Small intestine (tissue), 7 donors: ENCODE data around the gene PPP1R3G. TPM values are rescaled to one million over a fixed set of nuclear protein-coding genes. Genes with fewer than 3 reads are reported as not detected.

Experiments
- DNase-seq, 2 donors: peaks; one replicate each; pipeline versions ENCODE4 v3.0.0 to v3.0.0-alpha.2; 2013
- FAIRE-seq: peaks from 2 replicates; lab custom pipeline; 2012; peaks lifted over from hg19 to GRCh38; lab: Jason Lieb, UNC
- H3K27ac ChIP-seq, 3 donors: one replicate each; pipeline ENCODE4 v1.5.1; 2013; ENCODE audit warnings: low read length in 2 of 3, mild to moderate bottlenecking in 2 of 3, control low read depth in 1 of 3, inconsistent platforms in 1 of 3, low read depth in 1 of 3, moderate library complexity in 1 of 3
- H3K27me3 ChIP-seq, 3 donors: one replicate each; pipeline ENCODE4 v1.6.1; 2013; ENCODE audit warnings: low read length in 3 of 3, inconsistent platforms in 1 of 3; ENCODE audit not compliant: control insufficient read depth in 3 of 3, insufficient read depth in 3 of 3
- H3K36me3 ChIP-seq, 3 donors: one replicate each; pipeline ENCODE4 v1.6.1; 2013; ENCODE audit warnings: low read length in 3 of 3, inconsistent platforms in 1 of 3, low read depth in 1 of 3, mild to moderate bottlenecking in 1 of 3, moderate library complexity in 1 of 3; ENCODE audit not compliant: control insufficient read depth in 3 of 3, insufficient read depth in 2 of 3
- H3K4me1 ChIP-seq, 3 donors: one replicate each; pipeline ENCODE4 v1.6.1; 2013; ENCODE audit warnings: low read length in 2 of 3, inconsistent platforms in 1 of 3, low read depth in 1 of 3, mild to moderate bottlenecking in 1 of 3, moderate library complexity in 1 of 3; ENCODE audit not compliant: control insufficient read depth in 3 of 3, insufficient read depth in 2 of 3
- H3K4me3 ChIP-seq, 3 donors: one replicate each; pipeline ENCODE4 v1.5.1; 2013; ENCODE audit warnings: low read length in 3 of 3, control low read depth in 1 of 3, inconsistent platforms in 1 of 3, low read depth in 1 of 3, mild to moderate bottlenecking in 1 of 3, moderate library complexity in 1 of 3
- H3K9me3 ChIP-seq, 2 donors: one replicate each; pipeline ENCODE4 v1.6.1; 2013; ENCODE audit warnings: low read depth in 1 of 2, low read length in 1 of 2; ENCODE audit not compliant: control insufficient read depth in 2 of 2, insufficient read depth in 1 of 2
- WGBS, 3 donors: extraction: QIAGEN DNeasy Blood & Tissue Kit; methylation state at CpG; one replicate each; pipeline ENCODE4 v1.1.7; 2013; 5-methylcytosine and 5-hydroxymethylcytosine counted together
- polyA plus RNA-seq, 4 donors: library from polyadenylated mRNA; stranded (reverse) in 3 of 4; unstranded in 1 of 4; fragments of 200-250 nt in 3 of 4; fragments of 120-200 nt in 1 of 4; gene quantifications; one replicate each; pipeline versions ENCODE4 v1.2.1 to v1.2.3, GENCODE V29; 2013
- donor health status: healthy with polysubstance abuse.
- donor health status: control.
- donor health status: control.
- donor health status: Bipolar disorder and iron deficiency.
- donor health status: healthy.

The PPP1R3G gene
- polyA plus RNA-seq, 4 donors, result 0.28 to 4.1 TPM; not detected in 2

DNA sequence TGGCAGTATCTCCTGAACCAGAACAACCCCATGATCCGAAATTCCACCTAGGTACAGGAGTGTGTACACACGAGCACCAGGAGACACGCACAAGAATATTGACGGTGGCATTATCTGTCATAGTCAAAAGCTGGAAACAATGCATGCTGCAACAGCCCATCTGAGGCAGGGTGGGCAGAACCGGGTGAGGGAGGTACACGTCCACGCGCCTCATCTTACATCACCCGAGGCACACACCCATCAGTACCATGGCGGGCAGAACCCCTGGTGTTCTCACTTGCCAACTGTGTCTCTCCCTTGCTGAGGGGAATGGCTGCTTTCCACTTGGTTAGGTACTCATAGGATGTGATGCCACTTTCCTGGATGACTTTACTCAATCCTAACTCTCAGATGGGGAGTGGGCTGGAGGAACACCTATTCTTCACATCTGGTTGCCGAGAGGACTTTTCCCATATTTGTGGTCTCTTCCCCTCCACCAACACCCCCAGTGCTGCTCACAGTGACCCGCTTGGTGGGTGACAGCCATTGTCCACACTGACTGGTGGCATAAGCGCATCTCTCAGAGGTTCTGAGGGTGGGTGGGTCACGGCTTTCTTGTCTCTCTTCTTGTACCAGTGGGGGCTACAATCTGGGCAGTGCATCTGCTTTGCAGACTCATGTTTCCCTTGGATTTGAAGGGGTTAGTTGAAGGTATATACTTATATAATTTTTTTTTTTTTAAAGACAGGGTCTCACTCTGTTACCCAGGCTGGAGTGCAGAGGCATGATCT is 13.5 kb downstream of the PPP1R3G start:
- no peak overlapping the region for H3K27ac ChIP-seq
- H3K36me3 ChIP-seq, result no peaks in the 10 kb centered on the region
- H3K4me3 ChIP-seq, result no peak overlapping the region
- WGBS, 3 donors, result 87 to 92% (median 90%) methylated on average over 14 of the region's 14 CpGs
- no peaks in the 10 kb centered on the region for H3K9me3 ChIP-seq
- DNase-seq, result no peak
- no peaks in the 10 kb centered on the region for H3K4me1 ChIP-seq
- no peaks in the 10 kb centered on the region for H3K27me3 ChIP-seq
- FAIRE-seq, result no peak

GRCh38 chr6:5099537-5099936 is 14.4 kb downstream of the PPP1R3G start:
- H3K9me3 ChIP-seq, result no peaks in the 10 kb centered on the region
- no peak for DNase-seq
- no peak overlapping the region for H3K4me3 ChIP-seq
- H3K36me3 ChIP-seq, result no peaks in the 10 kb centered on the region
- 77 to 87% (median 87%) methylated on average over 3 of the region's 3 CpGs for WGBS, 3 donors
- no peak for FAIRE-seq
- H3K4me1 ChIP-seq, result no peaks in the 10 kb centered on the region
- no peak overlapping the region for H3K27ac ChIP-seq
- no peaks in the 10 kb centered on the region for H3K27me3 ChIP-seq

GRCh38 chr6:5100806-5101205 is 15.7 kb downstream of the PPP1R3G start:
- Histone ChIP-seq H3K36me3 (peaks cover 0 to under 1% (median 0%) of the 10 kb centered on the region in 3 donors), H3K9me3 (no peaks in the 10 kb centered on the region), H3K27ac (no peak overlapping the region), H3K4me1 (no peaks in the 10 kb centered on the region), H3K27me3 (no peaks in the 10 kb centered on the region), H3K4me3 (no peak overlapping the region)
- DNase-seq (no peak), FAIRE-seq (no peak)
- WGBS, 3 donors, result 92 to 96% (median 95%) methylated on average over 7 of the region's 7 CpGs

- 86 to 92% (median 86%) methylated on average over 8 of the region's 8 CpGs for WGBS, 3 donors
- FAIRE-seq (no peak), DNase-seq (no peak)
- Histone ChIP-seq H3K9me3 (no peaks in the 10 kb centered on the region), H3K4me3 (no peak overlapping the region), H3K27me3 (no peaks in the 10 kb centered on the region), H3K4me1 (peaks cover 0 to 4% (median 0%) of the 10 kb centered on the region in 3 donors), H3K36me3 (peaks cover 0 to 3% (median 0%) of the 10 kb centered on the region in 3 donors), H3K27ac (no peak overlapping the region)
Measured at GRCh38 chr6:5102267-5102970, 17.3 kb downstream of the PPP1R3G start.

GRCh38 chr6:5103250-5103649 is 18.1 kb downstream of the PPP1R3G start:
- Histone ChIP-seq H3K36me3 (peaks cover 0 to 3% (median 0%) of the 10 kb centered on the region in 3 donors), H3K27ac (no peak overlapping the region), H3K27me3 (no peaks in the 10 kb centered on the region), H3K4me3 (no peak overlapping the region), H3K9me3 (no peaks in the 10 kb centered on the region), H3K4me1 (peaks cover 0 to 9% (median 0%) of the 10 kb centered on the region in 3 donors)
- 85 to 89% (median 88%) methylated on average over 8 of the region's 8 CpGs for WGBS, 3 donors
- no peak for FAIRE-seq
- no peak for DNase-seq

DNA sequence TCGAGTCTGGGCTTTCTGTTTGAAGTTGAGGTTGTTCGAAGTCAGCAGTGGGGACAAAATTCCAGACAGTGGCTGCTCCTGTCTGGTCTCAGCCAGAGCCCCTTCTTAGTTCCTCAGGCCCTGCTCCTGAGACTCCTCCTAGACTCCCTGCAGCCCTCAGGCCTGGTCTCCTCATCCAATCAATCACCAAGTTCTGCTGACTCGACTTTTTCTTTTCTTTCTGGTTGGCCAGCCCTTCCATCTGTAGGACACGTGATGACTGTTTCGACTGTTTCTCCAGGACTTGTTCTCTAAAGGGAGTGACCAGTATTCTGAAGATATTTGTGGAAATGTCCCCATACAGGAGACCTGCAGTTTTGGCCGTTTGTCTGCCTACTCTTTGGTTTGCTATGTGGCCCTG is 19.5 kb downstream of the PPP1R3G start:
- H3K36me3 ChIP-seq, result peaks cover 0 to 3% (median 0%) of the 10 kb centered on the region in 3 donors
- H3K4me1 ChIP-seq, result peaks cover 0 to 22% (median 4%) of the 10 kb centered on the region in 3 donors
- no peak for FAIRE-seq
- H3K9me3 ChIP-seq, result no peaks in the 10 kb centered on the region
- 89 to 90% (median 90%) methylated on average over 6 of the region's 6 CpGs for WGBS, 3 donors
- no peak overlapping the region for H3K4me3 ChIP-seq
- DNase-seq, result no peak
- H3K27ac ChIP-seq, result no peak overlapping the region
- no peaks in the 10 kb centered on the region for H3K27me3 ChIP-seq

DNA sequence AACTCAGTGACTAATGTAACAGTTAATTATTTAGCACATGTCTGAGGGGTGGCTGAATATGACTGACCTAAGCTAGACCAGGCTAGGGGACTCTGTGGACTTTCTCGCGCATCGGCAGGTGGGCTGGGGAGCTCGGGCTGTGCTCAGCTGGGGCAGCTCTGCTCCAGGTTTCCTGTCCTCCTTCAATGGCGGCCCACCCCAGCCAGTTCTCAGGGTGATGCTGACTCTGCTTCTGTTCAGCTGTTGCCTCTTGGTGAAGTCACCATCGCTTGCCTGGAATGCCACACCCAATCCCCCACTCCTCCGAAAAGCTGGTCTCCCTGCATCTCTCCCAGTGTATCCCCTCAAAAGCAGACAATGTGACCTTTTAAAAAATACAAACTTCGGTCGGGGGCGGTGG is 20.0 kb downstream of the PPP1R3G start:
- DNase-seq (no peak), FAIRE-seq (no peak)
- Histone ChIP-seq H3K27ac (no peak overlapping the region), H3K36me3 (peaks cover 0 to 3% (median 0%) of the 10 kb centered on the region in 3 donors), H3K4me1 (peaks cover 0 to 22% (median 4%) of the 10 kb centered on the region in 3 donors), H3K4me3 (no peak overlapping the region), H3K9me3 (no peaks in the 10 kb centered on the region), H3K27me3 (no peaks in the 10 kb centered on the region)
- WGBS, 3 donors, result 94 to 97% (median 96%) methylated on average over 10 of the region's 10 CpGs

GRCh38 chr6:5107341-5107740 is 22.2 kb downstream of the PPP1R3G start:
- Histone ChIP-seq H3K27me3 (no peaks in the 10 kb centered on the region), H3K27ac (no peak overlapping the region), H3K9me3 (no peaks in the 10 kb centered on the region), H3K4me3 (no peak overlapping the region), H3K36me3 (peaks cover 0 to 16% (median 0%) of the 10 kb centered on the region in 3 donors), H3K4me1 (peaks cover 0 to 22% (median 4%) of the 10 kb centered on the region in 3 donors)
- WGBS, 3 donors, result 90 to 91% (median 90%) methylated on average over 10 of the region's 10 CpGs
- DNase-seq (peak in 1 of 2 donors; percentile 63), FAIRE-seq (no peak)
